Activated naive CD8-positive, alpha-beta T cell treated with anti-CD3 and anti-CD28 coated beads, Interleukin-2, amount 10 ng/mL, durations not matched to agents 7 days and 5 days (primary cell): ENCODE results near the gene PSMB11. TPM values are rescaled to one million over a fixed set of nuclear protein-coding genes. Genes with fewer than 3 reads are reported as not detected.

Source experiments
- ATAC-seq: fragments of 150-1000 bp; cut with Tn5 transposase; one replicate; pipeline ENCODE4 v1.10.0; 2021; ENCODE audit warnings: low read depth, moderate library complexity
- POLR2A ChIA-PET: fragments of 350-600 bp; sonication (Branson Sonifier 250); formaldehyde crosslinking; loops from one replicate; lab custom pipeline; 2021; ENCODE audit warnings: antibody characterized with exemption; lab: Charles Lee
- DNase-seq: peaks from one replicate; pipeline ENCODE4 v3.0.0; 2021
- H3K27ac Mint-ChIP-seq: one replicate; pipeline ENCODE4 v1.8.0; 2022; ENCODE audit warnings: mild to moderate bottlenecking, mixed read lengths
- H3K27me3 Mint-ChIP-seq: one replicate; pipeline ENCODE4 v1.8.0; 2022; ENCODE audit warnings: mild to moderate bottlenecking, moderate library complexity, mixed read lengths
- H3K36me3 Mint-ChIP-seq: one replicate; pipeline ENCODE4 v1.8.0; 2021; ENCODE audit warnings: mild to moderate bottlenecking, mixed read lengths
- H3K4me1 Mint-ChIP-seq: one replicate; pipeline ENCODE4 v1.8.0; 2021; ENCODE audit warnings: mixed read lengths
- H3K4me3 Mint-ChIP-seq: one replicate; pipeline ENCODE4 v1.8.0; 2022; ENCODE audit warnings: mild to moderate bottlenecking, moderate library complexity, mixed read lengths
- H3K9me3 Mint-ChIP-seq: one replicate; pipeline ENCODE4 v1.8.0; 2021; ENCODE audit warnings: mixed read lengths
- total RNA-seq, 2 experiments: library from RNA; stranded (reverse); gene quantifications; one replicate each; pipeline ENCODE4 v1.2.3, GENCODE V29; 2021

Gene PSMB11
- total RNA-seq, 2 experiments from 2014 or later, result not detected

DNA sequence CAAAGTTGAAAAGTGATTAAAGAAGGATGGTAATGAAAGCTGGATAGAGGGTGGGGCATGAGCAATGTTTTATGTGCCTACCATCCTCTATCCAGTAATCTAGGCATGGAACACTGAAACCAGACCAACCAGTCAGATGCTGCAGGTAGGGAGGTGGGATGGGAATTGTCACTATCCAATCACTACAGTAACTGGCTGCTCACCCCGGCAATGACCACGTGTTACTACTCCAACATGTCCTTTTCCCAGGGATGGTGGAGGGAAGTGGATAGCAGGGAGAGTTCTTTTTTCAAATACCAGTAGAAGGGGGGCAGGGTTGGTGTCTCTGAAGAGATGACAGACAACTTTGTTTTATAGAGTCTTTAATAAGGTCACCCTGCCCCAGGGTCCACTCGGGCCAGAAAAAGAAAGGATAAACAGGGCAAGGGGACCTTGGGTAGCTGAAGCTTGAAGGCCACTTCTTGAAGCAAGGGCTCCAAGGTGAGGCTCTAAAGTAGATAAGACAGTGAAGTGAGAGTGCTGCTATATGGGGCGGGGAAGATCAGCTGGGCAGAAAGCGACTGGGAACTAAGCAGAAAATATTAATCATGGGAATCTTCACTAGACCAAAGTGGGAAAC, 30.0 kb downstream of the PSMB11 start:
- Mint-ChIP-seq H3K4me3 (peak overlapping the region; percentile 93), H3K9me3 (no peaks in the 10 kb centered on the region), H3K27me3 (no peaks in the 10 kb centered on the region), H3K4me1 (peaks cover 15% of the 10 kb centered on the region), H3K27ac (peak overlapping the region; percentile 88), H3K36me3 (peaks cover 15% of the 10 kb centered on the region)
- ATAC-seq (no peak), DNase-seq (no peak)
- POLR2A ChIA-PET, result interaction anchor here (0.6 to 3.2 kb wide), 11 partner anchors 10 to 483 kb away, joined by 3 to 29 read pairs (median 4); partner anchors contain the start of genes ACIN1, C14orf119, DAD1 and PABPN1

DNA sequence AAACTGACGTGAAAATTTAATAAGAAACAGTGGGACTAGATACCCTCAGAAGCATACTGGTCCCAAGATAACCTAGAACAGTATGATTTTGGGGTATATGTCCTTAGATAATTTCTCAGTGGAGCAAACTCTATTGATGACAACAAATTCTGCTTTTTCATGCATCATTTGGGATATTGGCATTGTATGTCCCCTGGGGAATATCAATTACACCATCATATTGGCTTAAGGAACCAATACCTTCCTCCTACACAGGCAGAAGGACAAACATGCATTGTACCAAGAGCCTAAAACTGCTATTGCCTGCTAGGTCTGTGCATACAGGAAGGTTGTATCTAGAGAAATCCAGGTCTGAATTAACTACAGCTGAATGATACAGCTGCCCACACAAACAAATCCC, 32.9 kb downstream of the PSMB11 start:
- Mint-ChIP-seq H3K4me3 (no peak overlapping the region), H3K4me1 (peaks cover 15% of the 10 kb centered on the region), H3K27ac (no peak overlapping the region), H3K27me3 (no peaks in the 10 kb centered on the region), H3K36me3 (peaks cover 15% of the 10 kb centered on the region), H3K9me3 (no peaks in the 10 kb centered on the region)
- POLR2A ChIA-PET, result no interaction called here
- ATAC-seq (no peak), DNase-seq (no peak)

DNA sequence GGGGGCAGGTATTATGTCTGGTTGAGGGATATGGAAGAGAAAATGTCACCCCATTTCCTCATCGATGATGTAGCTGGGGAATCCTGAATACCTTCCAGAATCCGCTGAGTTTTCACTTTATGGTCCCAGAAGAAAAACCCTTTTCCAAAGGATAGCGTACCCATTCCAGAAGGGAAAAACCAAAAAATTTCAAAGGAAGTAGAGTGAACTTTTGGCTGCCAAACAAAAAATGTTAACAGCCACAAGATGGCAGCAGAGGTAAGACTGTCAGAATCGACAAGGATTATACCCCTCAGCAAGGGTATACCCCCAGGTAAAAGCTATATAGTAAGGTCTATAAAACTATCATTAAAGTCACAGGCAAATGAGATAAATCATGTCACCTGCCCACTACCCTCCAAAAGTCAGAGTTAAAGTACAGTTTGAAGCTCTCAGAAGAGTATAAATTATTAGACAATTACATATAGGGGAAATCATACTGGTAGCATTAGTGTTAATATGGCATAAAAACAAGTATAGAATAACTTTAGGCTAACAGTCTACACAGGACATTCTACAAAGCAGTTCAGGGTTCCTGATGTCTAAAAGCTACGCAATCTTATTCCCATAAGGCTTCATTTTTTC, 34.9 kb downstream of the PSMB11 start:
- H3K4me3 Mint-ChIP-seq, result no peak overlapping the region
- no peak for ATAC-seq
- H3K36me3 Mint-ChIP-seq, result peaks cover 25% of the 10 kb centered on the region
- no peak for DNase-seq
- POLR2A ChIA-PET, result interaction anchor here (0.6 to 1.7 kb wide), 3 partner anchors 15 to 43 kb away, joined by 4 to 6 read pairs (median 4); partner anchors contain the start of genes ACIN1 and C14orf119
- H3K9me3 Mint-ChIP-seq, result no peaks in the 10 kb centered on the region
- no peak overlapping the region for H3K27ac Mint-ChIP-seq
- H3K4me1 Mint-ChIP-seq, result peaks cover 4% of the 10 kb centered on the region
- H3K27me3 Mint-ChIP-seq, result no peaks in the 10 kb centered on the region

DNA sequence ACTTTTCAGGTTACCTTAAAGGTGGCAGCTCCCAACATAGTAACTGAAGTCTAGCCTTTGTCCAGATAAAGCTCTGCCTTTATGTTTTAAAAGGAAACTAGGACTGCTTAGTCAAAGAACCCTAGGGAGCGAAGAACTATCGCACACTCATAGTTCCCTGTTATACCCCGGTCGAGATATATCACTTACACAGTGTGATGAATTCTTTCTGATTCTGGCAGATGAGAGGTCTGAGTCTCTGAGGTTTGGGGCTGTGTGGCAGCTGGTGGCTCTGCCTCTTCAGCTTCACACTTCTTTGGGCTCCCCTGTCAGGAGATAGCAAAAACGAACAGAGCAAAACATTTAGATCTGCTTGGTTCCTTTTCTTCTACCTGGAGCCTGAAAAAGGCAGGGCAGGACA, 36.0 kb downstream of the PSMB11 start:
- H3K36me3 Mint-ChIP-seq, result peaks cover 25% of the 10 kb centered on the region
- no peak for DNase-seq
- H3K9me3 Mint-ChIP-seq, result no peaks in the 10 kb centered on the region
- H3K27me3 Mint-ChIP-seq, result no peaks in the 10 kb centered on the region
- ATAC-seq, result no peak
- no peak overlapping the region for H3K27ac Mint-ChIP-seq
- peaks cover 4% of the 10 kb centered on the region for H3K4me1 Mint-ChIP-seq
- POLR2A ChIA-PET, result interaction anchor here (0.6 to 1.7 kb wide), 2 partner anchors 18 to 121 kb away, joined by 3 to 4 read pairs; partner anchors contain the start of genes ACIN1, C14orf119 and HAUS4
- no peak overlapping the region for H3K4me3 Mint-ChIP-seq

DNA sequence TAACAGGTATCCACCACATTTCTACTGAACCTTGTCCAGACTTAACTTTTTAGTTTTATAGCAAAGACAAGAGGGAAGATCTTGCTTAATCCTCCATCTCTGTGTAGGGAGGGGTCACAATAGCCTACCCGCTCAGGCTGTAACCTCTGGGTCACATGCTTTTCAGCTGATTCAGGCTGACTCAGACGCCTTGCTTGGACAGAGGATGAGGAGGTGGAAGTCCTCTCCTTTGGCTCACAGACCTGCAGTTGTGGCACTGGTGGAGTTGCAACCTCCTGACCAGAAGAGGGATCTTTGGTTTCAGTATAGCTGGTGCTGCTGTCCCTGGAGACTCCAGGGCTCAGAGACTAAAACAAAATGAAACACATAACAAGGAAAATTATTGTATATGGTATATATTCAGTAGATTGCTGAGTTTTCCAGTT, 36.7 kb downstream of the PSMB11 start:
- POLR2A ChIA-PET, result no interaction called here
- Mint-ChIP-seq H3K27ac (no peak overlapping the region), H3K4me3 (no peak overlapping the region), H3K36me3 (peaks cover 25% of the 10 kb centered on the region), H3K9me3 (no peaks in the 10 kb centered on the region), H3K27me3 (no peaks in the 10 kb centered on the region), H3K4me1 (peaks cover 4% of the 10 kb centered on the region)
- ATAC-seq (no peak), DNase-seq (no peak)

DNA sequence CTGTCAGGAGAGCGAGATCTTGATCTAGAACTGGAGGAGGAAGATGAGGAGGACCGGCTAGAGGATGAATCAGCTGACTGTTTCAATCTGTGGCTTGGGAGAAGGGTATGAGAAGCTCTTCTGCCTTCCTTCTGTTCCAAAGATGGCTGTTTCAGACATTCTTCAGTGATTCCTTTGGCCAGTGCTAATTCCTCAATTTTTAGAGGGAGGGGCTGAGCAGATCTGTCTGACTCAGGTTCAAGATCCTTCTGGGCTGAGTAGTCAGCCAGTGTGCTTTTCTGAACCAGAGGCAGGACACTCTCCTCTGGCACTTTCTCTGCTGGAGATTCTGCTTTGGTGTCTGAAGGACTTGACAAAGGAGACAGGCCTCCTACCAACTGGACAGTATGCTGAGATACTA, 37.7 kb downstream of the PSMB11 start:
- H3K4me1 Mint-ChIP-seq, result peaks cover 4% of the 10 kb centered on the region
- DNase-seq (no peak), ATAC-seq (no peak)
- H3K36me3 Mint-ChIP-seq, result peaks cover 28% of the 10 kb centered on the region
- peak overlapping the region; percentile 22 for H3K27ac Mint-ChIP-seq
- POLR2A ChIA-PET, result no interaction called here
- no peak overlapping the region for H3K4me3 Mint-ChIP-seq
- H3K9me3 Mint-ChIP-seq, result no peaks in the 10 kb centered on the region
- no peaks in the 10 kb centered on the region for H3K27me3 Mint-ChIP-seq

DNA sequence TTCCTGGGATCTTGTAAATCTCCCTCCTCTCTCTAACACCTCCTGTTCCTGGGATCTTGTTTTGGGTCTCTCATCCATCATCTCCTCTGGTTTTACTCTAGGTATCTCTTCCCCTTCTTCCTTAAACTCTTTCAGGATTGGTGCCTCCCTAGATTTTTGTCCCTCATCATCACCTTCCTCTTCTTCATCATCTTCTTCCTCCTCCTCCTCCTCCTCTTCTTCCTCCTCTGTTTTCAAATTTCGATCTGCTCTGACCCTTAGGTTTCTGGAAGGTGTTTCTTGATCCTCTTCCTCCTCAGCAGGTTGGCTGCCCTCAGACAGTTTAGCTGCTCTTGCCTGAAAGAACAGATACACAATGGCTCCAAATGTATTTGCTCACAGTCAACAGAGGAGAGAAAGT, 38.5 kb downstream of the PSMB11 start:
- peaks cover 27% of the 10 kb centered on the region for H3K36me3 Mint-ChIP-seq
- no peak overlapping the region for H3K4me3 Mint-ChIP-seq
- peaks cover 2% of the 10 kb centered on the region for H3K4me1 Mint-ChIP-seq
- H3K27me3 Mint-ChIP-seq, result no peaks in the 10 kb centered on the region
- H3K9me3 Mint-ChIP-seq, result no peaks in the 10 kb centered on the region
- H3K27ac Mint-ChIP-seq, result no peak overlapping the region
- POLR2A ChIA-PET, result interaction anchor here (0.5 kb wide), 1 partner anchor 19 kb away, joined by 5 read pairs; no protein-coding TSS in a partner anchor
- ATAC-seq, result no peak
- DNase-seq, result no peak

DNA sequence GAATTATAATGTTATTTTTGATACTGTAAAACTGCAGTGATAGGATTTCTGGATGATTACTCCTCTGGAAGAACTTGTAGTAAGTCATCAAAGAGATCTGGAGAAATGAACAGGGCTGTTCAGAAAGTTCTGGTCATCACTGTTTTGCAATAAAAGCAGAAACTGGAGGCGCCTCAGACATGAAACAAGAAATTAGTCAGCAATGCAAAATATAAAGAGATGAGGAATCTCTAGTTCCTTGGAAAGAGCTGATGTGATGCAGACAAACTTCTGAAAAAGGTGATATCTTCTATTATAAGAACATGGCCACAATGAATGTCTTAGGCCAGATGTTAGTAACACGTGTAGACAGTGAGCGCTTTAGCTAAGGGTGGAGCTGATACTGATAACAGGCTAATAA, 43.4 kb downstream of the PSMB11 start:
- ATAC-seq, result no peak
- H3K9me3 Mint-ChIP-seq, result no peaks in the 10 kb centered on the region
- H3K36me3 Mint-ChIP-seq, result peaks cover 32% of the 10 kb centered on the region
- H3K27ac Mint-ChIP-seq, result no peak overlapping the region
- no peaks in the 10 kb centered on the region for H3K27me3 Mint-ChIP-seq
- H3K4me3 Mint-ChIP-seq, result no peak overlapping the region
- peaks cover 7% of the 10 kb centered on the region for H3K4me1 Mint-ChIP-seq
- DNase-seq, result no peak
- POLR2A ChIA-PET, result interaction anchor here (2.1 kb wide), 1 partner anchor 9 kb away, joined by 6 read pairs; the partner anchor contains the start of genes ACIN1 and C14orf119

DNA sequence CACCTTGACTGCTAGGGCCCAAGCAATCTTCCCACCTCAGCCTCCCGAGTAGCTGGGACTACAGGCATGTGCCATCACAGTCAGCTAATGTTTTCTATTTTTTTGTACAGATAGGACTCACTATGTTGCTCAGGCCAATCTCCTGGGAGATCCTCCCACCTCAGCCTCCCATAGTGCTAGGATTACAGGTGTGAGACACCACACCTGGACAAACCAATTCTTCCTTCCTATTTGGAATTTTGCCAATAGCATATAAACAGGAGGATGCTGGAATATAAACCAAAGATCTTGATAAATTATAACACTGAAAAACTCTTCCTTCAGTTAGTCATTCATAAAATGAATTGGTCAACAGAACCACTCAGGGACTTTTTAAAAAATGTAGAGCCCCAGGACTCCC, 44.6 kb downstream of the PSMB11 start:
- POLR2A ChIA-PET, result interaction anchor here (2.1 kb wide), 1 partner anchor 8 kb away, joined by 6 read pairs; the partner anchor contains the start of genes ACIN1 and C14orf119
- Mint-ChIP-seq H3K27ac (no peak overlapping the region), H3K9me3 (no peaks in the 10 kb centered on the region), H3K36me3 (peaks cover 25% of the 10 kb centered on the region), H3K4me1 (peaks cover 9% of the 10 kb centered on the region), H3K27me3 (no peaks in the 10 kb centered on the region), H3K4me3 (no peak overlapping the region)
- ATAC-seq, result no peak
- DNase-seq, result no peak

DNA sequence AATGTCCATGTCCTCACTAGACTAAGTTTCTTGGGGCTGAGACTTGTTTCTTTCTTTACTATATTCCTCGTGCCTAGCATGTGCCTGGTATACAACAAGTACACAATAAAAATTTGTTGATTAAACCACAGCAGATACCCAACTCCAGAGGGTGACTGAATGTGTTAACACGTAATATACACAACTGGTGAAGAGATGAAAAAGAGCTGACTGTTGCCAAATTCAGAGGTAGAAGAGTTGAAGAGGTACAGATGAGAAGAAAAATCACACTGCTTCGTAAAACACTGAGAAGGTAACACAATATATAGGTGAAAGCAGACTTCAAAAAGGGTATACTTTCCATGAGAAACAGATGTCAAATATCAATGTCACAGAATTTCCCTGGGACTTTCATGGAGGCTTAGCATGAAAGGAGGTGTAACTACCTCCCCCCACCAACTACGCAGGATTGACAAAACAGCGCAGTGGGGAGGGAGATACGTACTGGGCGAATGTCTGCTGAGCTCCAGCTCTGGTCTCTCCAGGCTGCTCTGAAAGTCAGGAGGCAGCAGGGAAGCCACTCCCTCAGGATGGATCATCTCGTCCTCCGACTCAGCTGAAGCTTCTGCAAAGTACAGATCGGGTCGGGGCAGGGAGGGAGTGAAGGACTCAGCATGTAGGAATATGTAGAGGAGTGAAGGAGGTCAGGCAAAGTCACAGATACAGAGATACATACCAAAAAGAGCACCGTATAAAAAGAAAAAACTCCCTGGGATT, 47.7 kb downstream of the PSMB11 start:
- ATAC-seq (no peak), DNase-seq (no peak)
- Mint-ChIP-seq H3K4me3 (no peak overlapping the region), H3K27me3 (no peaks in the 10 kb centered on the region), H3K27ac (no peak overlapping the region), H3K9me3 (no peaks in the 10 kb centered on the region), H3K36me3 (peaks cover 29% of the 10 kb centered on the region), H3K4me1 (peaks cover 22% of the 10 kb centered on the region)
- POLR2A ChIA-PET, result interaction anchor here (1.0 kb wide), 1 partner anchor 133 kb away, joined by 3 read pairs; the partner anchor contains the start of gene HAUS4

DNA sequence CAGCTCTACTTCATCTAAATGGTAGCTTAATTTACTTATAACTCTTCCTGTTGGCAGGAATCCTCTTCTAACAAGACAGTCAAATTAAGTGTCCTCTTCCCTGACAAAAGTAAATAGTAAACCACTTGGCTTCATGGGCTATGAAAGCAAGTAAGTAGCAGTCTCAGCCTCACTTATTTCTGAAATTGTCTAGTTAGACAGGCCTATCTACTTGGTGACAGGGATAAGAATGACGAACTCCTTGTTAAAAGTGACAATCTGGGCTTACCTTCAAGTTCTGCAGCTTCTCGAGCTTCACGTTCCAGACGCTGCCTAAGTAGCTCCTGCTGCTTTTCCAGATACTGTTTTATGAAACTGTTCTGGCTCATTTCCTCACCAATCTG, 48.2 kb downstream of the PSMB11 start:
- H3K36me3 Mint-ChIP-seq, result peaks cover 28% of the 10 kb centered on the region

DNA sequence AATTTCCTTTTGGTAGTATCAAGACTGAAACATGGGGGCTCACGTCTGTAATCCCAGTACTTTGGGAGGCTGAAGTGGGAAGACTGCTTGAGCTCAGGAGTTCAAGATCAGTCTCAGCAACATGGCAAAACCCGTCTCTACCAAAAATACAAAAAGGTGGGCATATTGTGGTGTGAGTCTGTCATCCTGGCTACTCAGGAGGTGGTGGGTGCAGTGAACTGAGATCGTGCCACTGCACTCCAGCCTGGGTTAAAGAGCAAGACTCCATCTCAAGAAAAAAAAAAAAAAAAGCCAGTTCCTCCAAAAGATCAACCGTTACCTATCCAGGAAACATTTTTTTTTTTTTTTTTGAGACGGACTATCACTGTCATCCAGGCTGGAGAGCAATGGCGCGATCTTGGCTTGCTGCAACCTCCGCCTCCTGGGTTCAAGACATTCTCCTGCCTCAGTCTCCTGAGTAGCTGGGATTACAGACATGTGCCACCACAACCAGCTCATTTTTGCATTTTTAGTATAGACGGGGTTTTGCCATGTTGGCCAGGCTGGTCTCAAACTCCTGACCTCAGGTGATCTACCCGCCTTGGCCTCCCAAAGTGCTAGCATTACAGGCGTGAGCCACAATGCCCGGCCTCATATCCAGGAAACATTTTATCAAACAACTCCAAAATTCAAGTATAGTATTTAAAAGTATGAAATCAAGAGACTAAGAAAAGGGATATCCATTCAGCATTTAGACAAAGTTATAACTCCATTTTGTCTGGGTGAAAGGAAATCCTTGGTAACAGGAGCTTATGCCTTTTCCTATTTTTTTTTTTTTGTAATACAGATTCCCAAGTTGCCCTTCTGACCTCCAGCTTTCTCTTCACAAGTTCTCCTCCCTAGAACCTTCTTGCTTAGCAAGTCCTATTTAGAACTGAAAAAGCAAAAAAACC, 49.5 kb downstream of the PSMB11 start:
- no peak for DNase-seq
- no peak for ATAC-seq
- Mint-ChIP-seq H3K27me3 (no peaks in the 10 kb centered on the region), H3K36me3 (peaks cover 24% of the 10 kb centered on the region), H3K9me3 (no peaks in the 10 kb centered on the region), H3K4me1 (peaks cover 20% of the 10 kb centered on the region), H3K27ac (no peak overlapping the region), H3K4me3 (no peak overlapping the region)
- POLR2A ChIA-PET, result interaction anchor here (0.7 to 1.2 kb wide), 3 partner anchors 11 to 20 kb away, joined by 3 to 7 read pairs (median 6); no protein-coding TSS in a partner anchor

More for the DNA sequence above, 48.2 kb downstream of the PSMB11 start:
- Mint-ChIP-seq H3K27me3 (no peaks in the 10 kb centered on the region), H3K9me3 (no peaks in the 10 kb centered on the region), H3K4me1 (peaks cover 22% of the 10 kb centered on the region), H3K4me3 (no peak overlapping the region), H3K27ac (no peak overlapping the region)
- ATAC-seq, result no peak
- no peak for DNase-seq
- POLR2A ChIA-PET, result interaction anchor here (1.0 to 1.2 kb wide), 2 partner anchors 19 to 133 kb away, joined by 3 read pairs; partner anchors contain the start of gene HAUS4
